CD4-positive, alpha-beta T cell treated with Interleukin-2 at 100 ng/mL for 4 hours (primary cell): Measurements from ENCODE around the gene ILKAP.

Source experiments
- DNase-seq: peaks from one replicate; pipeline ENCODE4 v3.0.0-alpha.2; 2020; ENCODE audit warnings: low spot score

ILKAP gene

DNA sequence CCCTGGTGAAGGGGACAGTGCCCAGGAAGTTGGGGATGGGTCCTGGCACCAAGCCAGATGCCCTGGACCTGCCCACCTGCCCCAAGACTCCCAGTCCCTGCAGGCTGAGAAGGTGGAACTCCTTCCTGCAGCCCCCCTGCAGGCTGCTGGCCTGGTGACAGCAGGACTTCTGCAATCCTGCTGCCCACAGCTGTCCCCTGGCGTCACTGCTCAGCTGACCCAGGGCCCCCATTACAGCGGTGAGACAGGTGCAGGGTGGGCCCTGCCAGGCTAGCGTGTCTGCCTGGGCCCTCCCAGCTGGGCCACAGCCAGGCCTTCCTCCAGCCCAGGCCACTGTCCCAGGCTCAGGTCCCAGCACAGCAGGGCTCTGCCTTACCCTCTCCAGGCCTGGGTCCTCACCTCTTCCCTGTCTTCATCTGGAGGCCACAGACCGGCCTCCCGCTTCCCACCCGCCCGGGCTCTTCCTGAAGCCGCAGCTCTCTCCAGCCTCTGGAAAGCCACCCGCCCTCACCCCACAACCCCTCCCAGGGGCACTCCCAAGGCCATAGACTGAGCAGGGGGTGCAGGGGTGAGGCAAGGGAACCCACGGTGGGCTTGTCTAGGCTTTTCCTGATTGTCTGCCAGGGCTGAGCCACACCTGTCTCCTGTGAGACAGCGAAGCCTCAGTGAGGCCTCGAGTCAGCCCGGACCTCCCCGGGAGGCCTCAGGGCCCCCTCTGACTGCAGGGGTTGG is 53.5 kb downstream of the ILKAP start:
- no peak for DNase-seq

- no peak for DNase-seq
These were observed 54.5 kb downstream of the ILKAP start for GRCh38 chr2:238148981-238149380.

DNA sequence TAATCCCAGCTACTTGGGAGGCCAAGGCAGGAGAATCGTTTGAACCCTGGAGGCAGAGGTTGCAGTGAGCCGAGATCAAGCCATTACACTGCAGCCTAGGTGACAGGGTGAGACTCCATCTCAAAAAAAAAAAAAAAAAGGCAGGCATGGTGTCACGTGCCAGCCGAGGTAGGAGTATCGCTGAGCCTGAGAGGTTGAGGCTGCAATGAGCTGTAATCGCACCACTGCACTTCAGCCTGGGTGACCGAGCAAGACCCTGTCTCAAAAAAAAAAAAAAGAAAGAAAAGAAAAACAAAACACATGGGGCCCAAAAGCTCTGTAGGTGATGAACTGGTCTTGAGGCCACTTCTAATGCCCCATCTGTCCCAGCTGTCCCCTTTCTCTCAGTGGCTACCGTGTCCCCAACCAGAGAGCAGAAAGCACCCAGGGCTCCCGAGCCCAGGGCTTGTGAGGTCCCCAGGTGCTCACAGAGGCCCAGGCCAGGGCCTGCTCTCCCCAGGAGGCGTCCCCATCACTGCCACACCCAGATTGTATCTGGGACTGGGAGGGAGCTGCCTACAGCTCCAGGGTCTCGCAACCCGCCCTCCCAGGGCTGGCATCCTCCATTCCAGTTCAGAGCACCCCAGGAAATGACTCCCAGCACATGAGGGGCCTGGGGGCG is 56.5 kb downstream of the ILKAP start:
- no peak for DNase-seq

GRCh38 chr2:238145851-238146250 is 57.6 kb downstream of the ILKAP start:
- DNase-seq = no peak

DNA sequence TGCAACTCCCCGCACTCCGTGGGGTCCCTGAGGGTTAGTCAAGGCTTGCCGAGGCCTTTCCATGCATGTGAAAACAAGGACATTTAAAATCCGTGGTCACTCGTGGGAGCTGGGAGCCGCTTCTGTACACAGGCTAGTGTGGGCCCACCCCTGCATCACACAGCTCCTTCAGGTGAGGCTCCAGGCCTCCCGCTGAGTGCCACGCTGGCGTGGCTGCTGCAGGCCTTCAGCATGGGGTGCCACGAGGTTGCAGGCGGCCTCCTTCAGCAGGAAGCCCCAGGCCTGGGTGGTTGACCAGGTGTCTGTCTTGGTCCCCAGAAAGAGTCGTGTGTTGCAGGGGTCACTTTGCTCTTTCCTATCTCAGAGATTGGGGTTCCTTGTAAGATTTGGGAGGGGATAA is 58.4 kb downstream of the ILKAP start:
- no peak for DNase-seq

- DNase-seq = no peak
These were observed 59.2 kb downstream of the ILKAP start for GRCh38 chr2:238144262-238144661.

- no peak for DNase-seq
These were observed 60.1 kb downstream of the ILKAP start for GRCh38 chr2:238143239-238143951.

- DNase-seq = no peak
These were observed 60.9 kb downstream of the ILKAP start for GRCh38 chr2:238142382-238143205.

DNA sequence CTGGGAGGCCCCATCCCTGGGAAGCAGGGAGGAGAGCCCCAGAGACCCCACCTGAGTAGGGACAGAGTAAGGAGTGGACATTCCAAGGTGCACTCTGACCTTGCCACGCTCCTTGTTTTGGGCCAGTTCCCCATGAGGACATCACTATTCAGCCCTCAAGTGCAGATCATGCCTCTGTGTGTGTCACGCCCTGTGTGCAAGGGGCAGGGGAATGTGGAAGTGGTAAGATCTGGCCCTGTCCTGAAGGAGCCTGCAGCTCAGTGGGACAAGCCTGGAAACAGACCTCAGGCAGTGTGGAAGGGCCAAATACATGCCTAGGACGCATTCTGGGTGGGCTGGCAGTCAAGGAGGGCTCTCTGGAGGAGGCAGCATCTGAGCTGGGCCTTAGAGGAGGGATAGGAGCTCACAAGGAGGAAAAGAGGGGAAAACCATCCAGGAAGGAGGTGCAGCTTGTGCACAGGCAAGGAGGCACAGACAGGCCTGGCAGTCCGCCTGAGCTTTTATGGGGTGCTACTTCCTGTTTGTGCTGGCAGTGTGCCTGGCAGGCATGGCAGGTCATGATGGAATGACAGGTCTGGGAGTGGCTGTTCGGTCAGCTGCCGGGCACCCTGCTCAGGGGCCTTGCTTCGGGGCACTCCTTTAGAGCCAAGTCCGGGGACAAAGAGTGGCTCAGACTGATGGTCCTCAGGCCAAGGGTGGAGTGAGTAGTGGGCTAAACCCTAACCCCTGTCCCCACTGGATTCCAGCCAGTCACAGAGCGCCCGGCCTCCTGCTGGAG is 61.8 kb downstream of the ILKAP start:
- DNase-seq = no peak

DNA sequence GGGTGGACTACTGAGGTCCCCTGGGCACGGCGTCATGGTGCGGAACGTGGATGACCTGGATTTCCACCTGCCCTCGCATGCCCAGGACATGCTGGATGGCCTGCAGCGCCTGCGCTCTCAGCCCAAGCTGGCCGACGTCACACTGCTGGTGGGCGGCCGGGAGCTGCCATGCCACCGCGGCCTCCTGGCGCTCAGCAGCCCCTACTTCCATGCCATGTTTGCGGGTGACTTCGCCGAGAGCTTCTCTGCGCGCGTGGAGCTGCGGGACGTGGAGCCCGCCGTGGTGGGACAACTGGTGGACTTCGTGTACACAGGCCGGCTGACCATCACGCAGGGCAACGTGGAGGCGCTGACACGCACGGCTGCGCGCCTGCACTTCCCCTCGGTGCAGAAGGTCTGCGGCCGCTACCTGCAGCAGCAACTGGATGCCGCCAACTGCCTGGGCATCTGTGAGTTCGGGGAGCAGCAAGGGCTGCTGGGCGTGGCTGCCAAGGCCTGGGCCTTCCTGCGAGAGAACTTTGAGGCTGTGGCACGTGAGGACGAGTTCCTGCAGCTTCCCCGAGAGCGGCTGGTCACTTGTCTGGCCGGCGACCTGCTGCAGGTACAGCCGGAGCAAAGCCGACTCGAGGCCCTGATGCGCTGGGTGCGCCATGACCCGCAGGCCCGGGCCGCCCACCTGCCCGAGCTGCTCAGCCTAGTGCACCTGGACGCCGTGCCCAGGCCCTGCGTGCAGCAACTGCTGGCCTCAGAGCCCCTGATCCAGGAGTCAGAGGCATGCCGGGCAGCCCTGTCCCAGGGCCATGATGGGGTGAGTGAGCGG is 62.6 kb downstream of the ILKAP start:
- no peak for DNase-seq

- DNase-seq = no peak
These were observed 63.5 kb downstream of the ILKAP start for GRCh38 chr2:238140040-238140439.

DNA sequence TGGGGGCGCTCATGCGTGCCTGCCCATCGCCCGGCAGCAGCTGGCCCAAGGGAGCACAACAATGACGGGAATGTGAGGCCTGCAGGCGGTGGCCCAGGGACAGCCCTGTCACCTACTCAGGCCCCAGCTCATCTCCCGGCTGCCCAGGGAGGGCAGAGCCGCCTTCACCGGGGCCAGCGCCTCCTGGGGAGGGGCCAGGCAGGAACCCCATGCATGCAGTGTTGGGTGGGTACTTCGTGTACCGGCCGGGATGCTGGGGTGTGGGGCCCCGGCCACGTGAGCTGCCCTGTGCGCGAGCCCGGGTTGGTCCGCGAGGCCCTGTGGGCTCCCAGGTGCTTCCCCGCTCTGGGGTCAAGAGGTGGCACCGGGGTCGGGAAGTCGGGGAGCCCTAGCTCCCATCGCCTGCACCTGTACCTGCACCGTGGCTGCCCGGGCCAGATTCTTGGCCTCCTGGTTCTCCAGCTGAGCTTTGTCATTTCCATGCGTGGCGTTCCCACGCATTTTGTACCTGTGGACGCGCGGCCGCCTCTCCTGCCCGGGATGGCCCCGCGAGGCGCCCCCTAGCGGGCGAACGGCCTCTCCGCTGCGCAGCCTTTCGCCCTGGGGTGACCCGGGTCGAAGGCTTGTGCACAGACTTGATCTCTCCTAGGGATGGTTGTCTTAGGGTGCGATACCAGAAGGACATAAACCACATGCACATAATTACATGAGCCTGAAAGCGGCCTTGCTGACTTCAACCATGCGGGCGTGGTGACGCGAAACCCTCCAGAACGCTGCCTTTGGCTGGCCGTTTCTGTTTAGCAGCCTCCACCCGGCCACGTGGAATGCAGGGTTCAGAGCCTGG is 64.1 kb downstream of the ILKAP start:
- DNase-seq = peak; percentile 22

DNA sequence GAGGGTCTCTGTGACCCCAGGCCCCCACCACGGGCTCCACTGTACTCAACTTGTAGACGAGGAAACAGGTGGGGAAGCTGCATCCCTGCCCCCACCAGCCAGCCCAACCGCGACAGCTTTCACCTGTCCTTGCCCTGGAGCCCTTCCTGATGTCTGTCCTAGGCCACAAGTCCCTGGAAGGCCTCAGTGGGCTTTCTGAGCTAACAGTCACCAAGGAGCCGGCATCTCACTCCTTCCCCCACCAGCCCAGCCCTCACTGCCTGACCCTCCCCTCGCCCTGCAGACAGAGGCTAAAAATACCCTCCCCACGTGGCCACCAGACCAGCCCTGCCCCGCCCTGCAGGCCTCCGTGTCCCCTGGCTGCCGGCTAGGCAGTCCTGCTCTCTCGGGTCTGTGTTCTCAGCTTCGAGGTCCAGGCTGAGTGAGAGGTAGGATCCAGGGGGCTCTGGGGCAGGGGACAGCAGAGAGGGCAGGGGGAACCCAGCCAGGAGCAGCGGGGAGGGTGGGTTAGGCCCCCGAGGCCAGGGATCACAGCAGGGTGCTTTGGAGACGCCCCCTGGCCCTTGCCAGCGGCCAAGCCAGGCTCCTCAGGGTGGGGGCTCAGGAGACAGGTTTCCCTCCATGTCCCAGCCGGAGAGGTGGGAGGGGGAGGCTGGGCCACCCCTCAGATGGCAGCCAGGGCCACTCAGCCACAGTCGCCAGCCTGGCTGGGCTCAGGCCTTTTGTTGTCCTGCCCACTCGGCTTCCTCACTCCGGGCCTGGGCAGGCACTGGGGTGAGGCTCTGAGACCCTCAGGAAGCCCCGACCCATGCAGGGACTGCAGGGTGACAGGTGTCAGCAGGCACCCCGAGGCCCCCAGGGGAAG is 64.9 kb downstream of the ILKAP start, which contains the start of gene KLHL30:
KLHL30 (plus strand) TSS at position 338 of the 865 bp plus-strand sequence. CDS start 2,087 bp downstream, outside the sequence.
- no peak for DNase-seq

GRCh38 chr2:238137885-238138284 is 65.6 kb downstream of the ILKAP start:
- no peak for DNase-seq

DNA sequence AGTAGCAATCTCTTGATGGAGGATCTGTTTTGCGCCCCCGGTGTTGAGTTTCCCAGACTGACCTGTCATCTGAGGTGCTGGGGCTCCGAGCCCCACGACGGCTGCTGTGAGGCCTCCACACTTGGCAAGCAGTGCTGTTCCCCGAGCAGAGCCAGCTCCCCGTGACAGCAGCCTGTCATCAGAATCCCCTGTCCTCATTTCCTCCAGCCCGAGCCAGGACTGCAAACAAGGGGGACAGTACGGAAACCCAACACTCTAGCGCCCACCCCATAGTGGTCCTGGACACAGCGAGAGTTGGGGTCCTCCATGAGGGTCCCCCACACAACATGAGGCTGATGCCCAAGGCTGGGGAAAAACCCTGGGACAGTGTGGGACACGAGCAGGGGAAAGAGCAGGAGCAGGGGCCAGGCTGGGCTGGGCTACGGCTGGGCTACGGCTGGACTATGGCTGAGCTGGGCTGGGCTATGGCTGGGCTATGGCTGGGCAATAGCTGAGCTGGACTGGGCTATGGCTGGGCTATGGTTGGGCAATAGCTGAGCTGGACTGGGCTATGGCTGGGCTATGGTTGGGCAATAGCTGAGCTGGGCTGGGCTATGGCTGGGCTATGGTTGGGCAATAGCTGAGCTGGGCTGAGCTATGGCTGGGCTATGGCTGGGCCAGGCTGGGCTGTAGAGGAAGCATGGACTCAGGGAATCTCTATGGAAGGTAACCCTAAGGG is 66.5 kb downstream of the ILKAP start:
- no peak for DNase-seq

GRCh38 chr2:238135601-238136150 is 67.8 kb downstream of the ILKAP start:
- no peak for DNase-seq

DNA sequence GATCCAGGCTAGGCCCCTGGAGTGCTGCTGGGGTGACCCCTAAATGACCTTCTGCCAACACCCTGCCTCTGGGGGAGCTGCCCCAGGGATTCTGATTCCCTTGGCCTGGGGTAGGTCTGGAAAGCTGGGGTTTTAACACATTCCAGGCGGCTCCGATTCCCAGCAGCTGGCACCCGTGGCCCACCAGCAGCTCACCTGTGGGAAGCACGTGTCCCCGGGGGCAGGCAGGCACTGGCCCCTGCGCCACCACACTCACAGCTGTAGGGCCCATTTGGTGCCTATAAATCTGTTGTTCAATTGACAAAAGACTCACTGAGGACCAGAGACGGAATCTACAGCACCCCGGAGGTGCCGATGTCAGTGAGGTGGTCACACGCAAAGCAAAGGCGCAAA is 69.1 kb downstream of the ILKAP start:
- no peak for DNase-seq
